ENCODE results near the gene ABHD2. TPM values are rescaled to one million over a fixed set of nuclear protein-coding genes. Genes with fewer than 3 reads are reported as not detected.

The ABHD2 gene
- total RNA-seq, 1 experiment from 2014 or later, result 29.7 TPM

- no peak for TF ChIP-seq AR (CRISPR knock-in tag; IDR thresholded peaks at IDR 0.05)
Measured at GRCh38 chr15:89107984-89108383, 19.7 kb downstream of the ABHD2 start (continued).

- CTCF ChIA-PET, result interaction anchor here (0.6 to 3.1 kb wide), 9 partner anchors 20 to 388 kb away, joined by 3 to 10 read pairs (median 6); partner anchors contain the start of gene ABHD2
Measured at GRCh38 chr15:89108835-89109234, 20.6 kb downstream of the ABHD2 start.

GRCh38 chr15:89109238-89109637 lies 21.0 kb downstream of the ABHD2 start:
- Mint-ChIP-seq H3K4me3 (no peak overlapping the region), H3K36me3 (no peaks in the 10 kb centered on the region), H3K27me3 (ENCODE audit: low read depth) (no peaks in the 10 kb centered on the region), H3K9me3 (no peaks in the 10 kb centered on the region), H3K4me1 (peaks cover 70% of the 10 kb centered on the region), H3K27ac (peak overlapping the region; percentile 35; the same call in 1 of the 2 replicates)
- ATAC-seq (peak; percentile 84), DNase-seq (ENCODE audit: low spot score) (peak; percentile 18)
- TF ChIP-seq KAT7 (CRISPR knock-in tag; IDR thresholded peaks at IDR 0.05; ENCODE audit: borderline replicate concordance) (no peak), ZNF396 (CRISPR knock-in tag; IDR thresholded peaks at IDR 0.05; ENCODE audit: borderline replicate concordance) (no peak), ATF3 (CRISPR knock-in tag; conservative IDR thresholded peaks at IDR 0.05) (no peak), MYBL2 (CRISPR knock-in tag; IDR thresholded peaks at IDR 0.05) (no peak), SMAD3 (CRISPR knock-in tag; IDR thresholded peaks at IDR 0.05; ENCODE audit: borderline replicate concordance) (no peak), ERG (CRISPR knock-in tag; IDR thresholded peaks at IDR 0.05) (no peak), MLX (CRISPR knock-in tag; IDR thresholded peaks at IDR 0.05) (no peak), ZNF425 (CRISPR knock-in tag; conservative IDR thresholded peaks at IDR 0.05) (no peak), TCF7 (CRISPR knock-in tag; IDR thresholded peaks at IDR 0.05; ENCODE audit: low read depth) (no peak), E2F5 (CRISPR knock-in tag; IDR thresholded peaks at IDR 0.05) (no peak), NR3C1 (CRISPR knock-in tag; conservative IDR thresholded peaks at IDR 0.05; ENCODE audit: low read depth) (no peak), HMGA2 (CRISPR knock-in tag; IDR thresholded peaks at IDR 0.05) (no peak), EMX1 (CRISPR knock-in tag; IDR thresholded peaks at IDR 0.05) (no peak)
- POLR2A ChIA-PET, result no interaction called here
- CTCF ChIA-PET, result interaction anchor here (0.6 to 3.1 kb wide), 10 partner anchors 20 to 389 kb away, joined by 3 to 10 read pairs (median 6); partner anchors contain the start of gene ABHD2

More at GRCh38 chr15:89108835-89109234, 20.6 kb downstream of the ABHD2 start:
- H3K4me1 Mint-ChIP-seq, result peaks cover 66% of the 10 kb centered on the region
- no peaks in the 10 kb centered on the region for H3K36me3 Mint-ChIP-seq
- POLR2A ChIA-PET, result no interaction called here
- no peaks in the 10 kb centered on the region for H3K9me3 Mint-ChIP-seq
- H3K27ac Mint-ChIP-seq, result no peak overlapping the region
- ATAC-seq (no peak), DNase-seq (ENCODE audit: low spot score) (no peak)
- TF ChIP-seq ZNF317 (CRISPR knock-in tag; IDR thresholded peaks at IDR 0.05; ENCODE audit: borderline replicate concordance, low read depth), result no peak
- no peaks in the 10 kb centered on the region for H3K27me3 Mint-ChIP-seq (ENCODE audit: low read depth)
- H3K4me3 Mint-ChIP-seq, result no peak overlapping the region
